Stimulated activated CD8-positive, alpha-beta memory T cell treated with anti-CD3 and anti-CD28 coated beads, Interleukin-4, amount 100 ng/mL, for 4 hours (primary cell): ENCODE measurements around the gene CLSTN1.

ENCODE experiments used
- DNase-seq, 2 donors: peaks; one replicate each; pipeline ENCODE4 v3.0.0-alpha.2; 2020; ENCODE audit warnings: low read depth in 2 of 2, low spot score in 1 of 2

CLSTN1 gene

GRCh38 chr1:9688599-9688998, 135.2 kb downstream of the CLSTN1 start:
- DNase-seq = no peak

- no peak for DNase-seq
Observed at GRCh38 chr1:9687874-9688582, 135.7 kb downstream of the CLSTN1 start.

GRCh38 chr1:9687120-9687873, 136.5 kb downstream of the CLSTN1 start:
- DNase-seq = peak; percentile 49 to 76

GRCh38 chr1:9684801-9685200, 139.0 kb downstream of the CLSTN1 start:
- DNase-seq = no peak

- DNase-seq = no peak
Observed at GRCh38 chr1:9680828-9681227, 142.9 kb downstream of the CLSTN1 start.

GRCh38 chr1:9680091-9680490, 143.7 kb downstream of the CLSTN1 start:
- DNase-seq = no peak
